ENCODE results near the gene QRFP.
A peak's percentile ranks its signal among the peaks of the same experiment; 100 is the strongest.

DNA sequence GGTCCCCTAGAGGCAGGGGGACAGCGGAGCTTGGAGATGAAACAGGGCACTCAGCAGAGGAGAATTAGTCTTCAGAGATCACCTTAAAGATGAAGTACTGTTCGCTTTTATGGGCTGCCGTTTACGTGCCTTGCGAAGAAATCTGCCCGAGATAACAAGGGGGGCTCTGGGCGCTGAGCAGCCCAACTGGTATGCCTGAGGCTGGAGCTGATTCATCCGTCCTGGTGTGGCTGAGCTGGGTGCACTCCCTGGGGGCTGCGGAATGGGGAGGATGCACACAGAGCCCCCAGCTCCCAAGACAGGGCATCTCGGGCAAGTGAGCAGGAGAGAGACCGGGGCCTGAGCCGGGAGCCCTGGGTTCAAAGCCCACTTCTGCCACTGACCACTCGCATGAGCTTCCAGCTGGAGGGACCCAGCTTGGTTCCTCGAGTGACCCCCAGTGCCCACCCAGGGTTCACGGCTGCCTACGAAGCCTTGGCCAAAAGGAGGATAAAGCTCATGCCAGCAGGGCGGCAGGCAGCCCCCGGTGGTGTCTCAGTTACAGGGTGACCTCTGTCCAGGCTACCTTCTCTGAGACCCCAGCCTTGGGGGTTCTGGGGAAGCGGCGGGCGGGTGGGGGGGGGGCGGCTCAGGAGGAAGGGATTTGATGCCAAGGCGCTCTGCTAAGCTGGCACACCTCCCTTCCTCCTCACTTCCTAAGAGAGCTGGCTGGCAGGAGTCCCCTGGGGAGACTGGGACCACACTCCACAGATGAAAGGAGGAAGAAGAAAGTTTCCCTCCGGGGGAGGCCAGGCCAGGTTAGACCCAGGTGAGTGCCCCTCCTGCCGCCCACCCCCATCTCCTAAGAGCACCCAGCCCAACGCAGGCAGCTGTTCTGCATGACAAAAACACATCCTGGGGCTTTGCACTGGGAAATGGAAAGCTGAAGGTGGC lies 36.8 kb upstream of the QRFP start:
- TF ChIP-seq, protein P1, sequence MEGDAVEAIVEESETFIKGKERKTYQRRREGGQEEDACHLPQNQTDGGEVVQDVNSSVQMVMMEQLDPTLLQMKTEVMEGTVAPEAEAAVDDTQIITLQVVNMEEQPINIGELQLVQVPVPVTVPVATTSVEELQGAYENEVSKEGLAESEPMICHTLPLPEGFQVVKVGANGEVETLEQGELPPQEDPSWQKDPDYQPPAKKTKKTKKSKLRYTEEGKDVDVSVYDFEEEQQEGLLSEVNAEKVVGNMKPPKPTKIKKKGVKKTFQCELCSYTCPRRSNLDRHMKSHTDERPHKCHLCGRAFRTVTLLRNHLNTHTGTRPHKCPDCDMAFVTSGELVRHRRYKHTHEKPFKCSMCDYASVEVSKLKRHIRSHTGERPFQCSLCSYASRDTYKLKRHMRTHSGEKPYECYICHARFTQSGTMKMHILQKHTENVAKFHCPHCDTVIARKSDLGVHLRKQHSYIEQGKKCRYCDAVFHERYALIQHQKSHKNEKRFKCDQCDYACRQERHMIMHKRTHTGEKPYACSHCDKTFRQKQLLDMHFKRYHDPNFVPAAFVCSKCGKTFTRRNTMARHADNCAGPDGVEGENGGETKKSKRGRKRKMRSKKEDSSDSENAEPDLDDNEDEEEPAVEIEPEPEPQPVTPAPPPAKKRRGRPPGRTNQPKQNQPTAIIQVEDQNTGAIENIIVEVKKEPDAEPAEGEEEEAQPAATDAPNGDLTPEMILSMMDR (IDR thresholded peaks at IDR 0.05), result peak in 1 of 3 experiments; percentile 5
- TF ChIP-seq POLR2A (IDR thresholded peaks at IDR 0.05; ENCODE audit: low read depth) (no peak), EP300 (IDR thresholded peaks at IDR 0.05) (no peak), POLR2AphosphoS5 (IDR thresholded peaks at IDR 0.05) (no peak)

Measured in esophagus muscularis mucosa (tissue), 4 donors.